ENCODE measurements around the gene B3GALNT2.
"Not testable (repeated sequence)": the region's sequence is repeated elsewhere in the genome, so short reads cannot be mapped to it uniquely, and the experiment has no call there.

Gene B3GALNT2

GRCh38 chr1:235500971-235501540, 3.2 kb downstream of the B3GALNT2 start:
- H3K27ac ChIP-seq (ENCODE audit: low read depth, low read length) = no peak overlapping the region
- H3K9me3 ChIP-seq (ENCODE audit: low read length) = no peaks in the 10 kb centered on the region
- no peak overlapping the region for H3K9ac ChIP-seq (ENCODE audit: low read length)
- peaks cover 12% of the 10 kb centered on the region for H3K4me1 ChIP-seq (ENCODE audit: insufficient read depth, low read length)
- H3K4me3 ChIP-seq (ENCODE audit: low read depth in 1 of 2, low read length in 2 of 2) = no peak overlapping the region
- H3K36me3 ChIP-seq (ENCODE audit: insufficient read depth, low read length) = no peaks in the 10 kb centered on the region
- H3K27me3 ChIP-seq (ENCODE audit: control insufficient read depth in 1 of 2, insufficient read depth in 2 of 2, low read length in 2 of 2) = no peaks in the 10 kb centered on the region

GRCh38 chr1:235495551-235495950, 8.7 kb downstream of the B3GALNT2 start:
- Histone ChIP-seq H3K27ac (ENCODE audit: low read depth, low read length) (no peak overlapping the region), H3K4me3 (ENCODE audit: low read depth in 1 of 2, low read length in 2 of 2) (no peak overlapping the region), H3K9me3 (ENCODE audit: low read length) (no peaks in the 10 kb centered on the region), H3K36me3 (ENCODE audit: insufficient read depth, low read length) (peaks cover 25% of the 10 kb centered on the region), H3K27me3 (ENCODE audit: control insufficient read depth in 1 of 2, insufficient read depth in 2 of 2, low read length in 2 of 2) (no peaks in the 10 kb centered on the region), H3K4me1 (ENCODE audit: insufficient read depth, low read length) (no peaks in the 10 kb centered on the region), H3K9ac (ENCODE audit: low read length) (no peak overlapping the region)

- Histone ChIP-seq H3K4me3 (ENCODE audit: low read depth in 1 of 2, low read length in 2 of 2) (no peak overlapping the region), H3K9me3 (ENCODE audit: low read length) (no peaks in the 10 kb centered on the region), H3K36me3 (ENCODE audit: insufficient read depth, low read length) (peaks cover 25% of the 10 kb centered on the region), H3K27me3 (ENCODE audit: control insufficient read depth in 1 of 2, insufficient read depth in 2 of 2, low read length in 2 of 2) (no peaks in the 10 kb centered on the region), H3K9ac (ENCODE audit: low read length) (no peak overlapping the region), H3K27ac (ENCODE audit: low read depth, low read length) (no peak overlapping the region), H3K4me1 (ENCODE audit: insufficient read depth, low read length) (no peaks in the 10 kb centered on the region)
These were observed 9.2 kb downstream of the B3GALNT2 start for GRCh38 chr1:235495030-235495429.

GRCh38 chr1:235494531-235494930, 9.7 kb downstream of the B3GALNT2 start:
- no peaks in the 10 kb centered on the region for H3K4me1 ChIP-seq (ENCODE audit: insufficient read depth, low read length)
- no peak overlapping the region for H3K27ac ChIP-seq (ENCODE audit: low read depth, low read length)
- H3K9ac ChIP-seq (ENCODE audit: low read length) = no peak overlapping the region
- no peak overlapping the region for H3K4me3 ChIP-seq (ENCODE audit: low read depth in 1 of 2, low read length in 2 of 2)
- H3K27me3 ChIP-seq (ENCODE audit: control insufficient read depth in 1 of 2, insufficient read depth in 2 of 2, low read length in 2 of 2) = no peaks in the 10 kb centered on the region
- H3K9me3 ChIP-seq (ENCODE audit: low read length) = no peaks in the 10 kb centered on the region
- peaks cover 25% of the 10 kb centered on the region for H3K36me3 ChIP-seq (ENCODE audit: insufficient read depth, low read length)

GRCh38 chr1:235491644-235492043, 12.6 kb downstream of the B3GALNT2 start:
- H3K9ac ChIP-seq (ENCODE audit: low read length) = no peak overlapping the region
- no peak overlapping the region for H3K27ac ChIP-seq (ENCODE audit: low read depth, low read length)
- H3K36me3 ChIP-seq (ENCODE audit: insufficient read depth, low read length) = peaks cover 25% of the 10 kb centered on the region
- no peaks in the 10 kb centered on the region for H3K4me1 ChIP-seq (ENCODE audit: insufficient read depth, low read length)
- H3K27me3 ChIP-seq (ENCODE audit: control insufficient read depth in 1 of 2, insufficient read depth in 2 of 2, low read length in 2 of 2) = no peaks in the 10 kb centered on the region
- no peak overlapping the region for H3K4me3 ChIP-seq (ENCODE audit: low read depth in 1 of 2, low read length in 2 of 2)
- no peaks in the 10 kb centered on the region for H3K9me3 ChIP-seq (ENCODE audit: low read length)

- no peak overlapping the region for H3K27ac ChIP-seq (ENCODE audit: low read depth, low read length)
- H3K27me3 ChIP-seq (ENCODE audit: control insufficient read depth in 1 of 2, insufficient read depth in 2 of 2, low read length in 2 of 2) = no peaks in the 10 kb centered on the region
- peaks cover 12% of the 10 kb centered on the region for H3K36me3 ChIP-seq (ENCODE audit: insufficient read depth, low read length)
These were observed 17.9 kb downstream of the B3GALNT2 start for GRCh38 chr1:235486321-235486720.

GRCh38 chr1:235485558-235485957, 18.7 kb downstream of the B3GALNT2 start:
- Histone ChIP-seq H3K4me1 (ENCODE audit: insufficient read depth, low read length) (no peaks in the 10 kb centered on the region), H3K9ac (ENCODE audit: low read length) (no peak overlapping the region), H3K27ac (ENCODE audit: low read depth, low read length) (no peak overlapping the region), H3K36me3 (ENCODE audit: insufficient read depth, low read length) (peaks cover 12% of the 10 kb centered on the region), H3K27me3 (ENCODE audit: control insufficient read depth in 1 of 2, insufficient read depth in 2 of 2, low read length in 2 of 2) (no peaks in the 10 kb centered on the region), H3K9me3 (ENCODE audit: low read length) (no peaks in the 10 kb centered on the region), H3K4me3 (ENCODE audit: low read depth in 1 of 2, low read length in 2 of 2) (no peak overlapping the region)

More at GRCh38 chr1:235486321-235486720, 17.9 kb downstream of the B3GALNT2 start:
- Histone ChIP-seq H3K4me1 (ENCODE audit: insufficient read depth, low read length) (no peaks in the 10 kb centered on the region), H3K9ac (ENCODE audit: low read length) (no peak overlapping the region), H3K4me3 (ENCODE audit: low read depth in 1 of 2, low read length in 2 of 2) (no peak overlapping the region), H3K9me3 (ENCODE audit: low read length) (no peaks in the 10 kb centered on the region)

- H3K36me3 ChIP-seq (ENCODE audit: insufficient read depth, low read length) = peaks cover 26% of the 10 kb centered on the region
- no peak overlapping the region for H3K4me3 ChIP-seq (ENCODE audit: low read depth in 1 of 2, low read length in 2 of 2)
- no peaks in the 10 kb centered on the region for H3K27me3 ChIP-seq (ENCODE audit: control insufficient read depth in 1 of 2, insufficient read depth in 2 of 2, low read length in 2 of 2)
- no peaks in the 10 kb centered on the region for H3K9me3 ChIP-seq (ENCODE audit: low read length)
- no peak overlapping the region for H3K9ac ChIP-seq (ENCODE audit: low read length)
- no peaks in the 10 kb centered on the region for H3K4me1 ChIP-seq (ENCODE audit: insufficient read depth, low read length)
- no peak overlapping the region for H3K27ac ChIP-seq (ENCODE audit: low read depth, low read length)
These were observed 21.2 kb downstream of the B3GALNT2 start for GRCh38 chr1:235483090-235483489.

GRCh38 chr1:235473806-235474205, 30.4 kb downstream of the B3GALNT2 start:
- no peaks in the 10 kb centered on the region for H3K9me3 ChIP-seq (ENCODE audit: low read length)
- no peaks in the 10 kb centered on the region for H3K27me3 ChIP-seq (ENCODE audit: control insufficient read depth in 1 of 2, insufficient read depth in 2 of 2, low read length in 2 of 2)
- H3K4me1 ChIP-seq (ENCODE audit: insufficient read depth, low read length) = no peaks in the 10 kb centered on the region
- no peak overlapping the region for H3K27ac ChIP-seq (ENCODE audit: low read depth, low read length)
- no peak overlapping the region for H3K9ac ChIP-seq (ENCODE audit: low read length)
- no peak overlapping the region for H3K4me3 ChIP-seq (ENCODE audit: low read depth in 1 of 2, low read length in 2 of 2)
- peaks cover 35% of the 10 kb centered on the region for H3K36me3 ChIP-seq (ENCODE audit: insufficient read depth, low read length)

GRCh38 chr1:235470741-235471439, 33.4 kb downstream of the B3GALNT2 start:
- Histone ChIP-seq H3K27ac (ENCODE audit: low read depth, low read length) (no peak overlapping the region), H3K9me3 (ENCODE audit: low read length) (no peaks in the 10 kb centered on the region), H3K4me1 (ENCODE audit: insufficient read depth, low read length) (no peaks in the 10 kb centered on the region), H3K36me3 (ENCODE audit: insufficient read depth, low read length) (peaks cover 28% of the 10 kb centered on the region), H3K27me3 (ENCODE audit: control insufficient read depth in 1 of 2, insufficient read depth in 2 of 2, low read length in 2 of 2) (no peaks in the 10 kb centered on the region), H3K4me3 (ENCODE audit: low read depth in 1 of 2, low read length in 2 of 2) (no peak overlapping the region), H3K9ac (ENCODE audit: low read length) (no peak overlapping the region)

GRCh38 chr1:235469897-235470296, 34.4 kb downstream of the B3GALNT2 start:
- H3K36me3 ChIP-seq (ENCODE audit: insufficient read depth, low read length) = peaks cover 28% of the 10 kb centered on the region
- H3K4me1 ChIP-seq (ENCODE audit: insufficient read depth, low read length); H3K27me3 ChIP-seq (ENCODE audit: control insufficient read depth in 1 of 2, insufficient read depth in 2 of 2, low read length in 2 of 2); H3K9ac ChIP-seq (ENCODE audit: low read length); H3K27ac ChIP-seq (ENCODE audit: low read depth, low read length); H3K9me3 ChIP-seq (ENCODE audit: low read length); H3K4me3 ChIP-seq (ENCODE audit: low read depth in 1 of 2, low read length in 2 of 2): not testable (repeated sequence)

GRCh38 chr1:235468970-235469369, 35.3 kb downstream of the B3GALNT2 start:
- Histone ChIP-seq H3K9me3 (ENCODE audit: low read length) (no peaks in the 10 kb centered on the region), H3K27ac (ENCODE audit: low read depth, low read length) (no peak overlapping the region), H3K4me3 (ENCODE audit: low read depth in 1 of 2, low read length in 2 of 2) (no peak overlapping the region), H3K36me3 (ENCODE audit: insufficient read depth, low read length) (peaks cover 28% of the 10 kb centered on the region), H3K4me1 (ENCODE audit: insufficient read depth, low read length) (no peaks in the 10 kb centered on the region), H3K27me3 (ENCODE audit: control insufficient read depth in 1 of 2, insufficient read depth in 2 of 2, low read length in 2 of 2) (no peaks in the 10 kb centered on the region), H3K9ac (ENCODE audit: low read length) (no peak overlapping the region)

All from muscle layer of colon (tissue), 2 donors.